ENCODE measurements around the gene XRCC3.
"Not testable (repeated sequence)": the region's sequence is repeated elsewhere in the genome, so short reads cannot be mapped to it uniquely, and the experiment has no call there.

The XRCC3 gene

GRCh38 chr14:103657471-103657870 lies 57.8 kb downstream of the XRCC3 start:
- peak; percentile 30 for DNase-seq (ENCODE audit: low read depth)
- no peak for TF ChIP-seq MYC (IDR thresholded peaks at IDR 0.05; ENCODE audit: low read depth, low read length)
- no peak for TF ChIP-seq MAX (IDR thresholded peaks at IDR 0.05; ENCODE audit: low read depth, low read length)
- TF ChIP-seq POLR2A (IDR thresholded peaks at IDR 0.05; ENCODE audit: extremely low read depth, insufficient read length) = no peak
- no peak for TF ChIP-seq CTCF (IDR thresholded peaks at IDR 0.05; ENCODE audit: low read depth, low read length)
- no peak overlapping the region for H3K4me3 ChIP-seq (ENCODE audit: low read depth, low read length)

GRCh38 chr14:103656756-103657133 lies 58.5 kb downstream of the XRCC3 start:
- no peak overlapping the region for H3K4me3 ChIP-seq (ENCODE audit: low read depth, low read length)
- DNase-seq (ENCODE audit: low read depth) = no peak
- no peak for TF ChIP-seq CTCF (IDR thresholded peaks at IDR 0.05; ENCODE audit: low read depth, low read length)
- TF ChIP-seq MAX (IDR thresholded peaks at IDR 0.05; ENCODE audit: low read depth, low read length) = no peak
- TF ChIP-seq POLR2A (IDR thresholded peaks at IDR 0.05; ENCODE audit: extremely low read depth, insufficient read length) = no peak
- no peak for TF ChIP-seq MYC (IDR thresholded peaks at IDR 0.05; ENCODE audit: low read depth, low read length)

GRCh38 chr14:103656031-103656755 lies 59.1 kb downstream of the XRCC3 start:
- TF ChIP-seq POLR2A (IDR thresholded peaks at IDR 0.05; ENCODE audit: extremely low read depth, insufficient read length) = no peak
- TF ChIP-seq MAX (IDR thresholded peaks at IDR 0.05; ENCODE audit: low read depth, low read length) = no peak
- TF ChIP-seq MYC (IDR thresholded peaks at IDR 0.05; ENCODE audit: low read depth, low read length) = no peak
- no peak for DNase-seq (ENCODE audit: low read depth)
- H3K4me3 ChIP-seq (ENCODE audit: low read depth, low read length) = no peak overlapping the region

GRCh38 chr14:103654619-103655018 lies 60.6 kb downstream of the XRCC3 start:
- no peak for TF ChIP-seq CTCF (IDR thresholded peaks at IDR 0.05; ENCODE audit: low read depth, low read length)
- TF ChIP-seq MYC (IDR thresholded peaks at IDR 0.05; ENCODE audit: low read depth, low read length) = no peak
- no peak for TF ChIP-seq MAX (IDR thresholded peaks at IDR 0.05; ENCODE audit: low read depth, low read length)
- TF ChIP-seq POLR2A (IDR thresholded peaks at IDR 0.05; ENCODE audit: extremely low read depth, insufficient read length) = no peak
- DNase-seq (ENCODE audit: low read depth) = no peak
- no peak overlapping the region for H3K4me3 ChIP-seq (ENCODE audit: low read depth, low read length)

GRCh38 chr14:103653805-103654204 lies 61.4 kb downstream of the XRCC3 start:
- DNase-seq (ENCODE audit: low read depth) = no peak
- no peak overlapping the region for H3K4me3 ChIP-seq (ENCODE audit: low read depth, low read length)
- no peak for TF ChIP-seq MAX (IDR thresholded peaks at IDR 0.05; ENCODE audit: low read depth, low read length)
- TF ChIP-seq POLR2A (IDR thresholded peaks at IDR 0.05; ENCODE audit: extremely low read depth, insufficient read length) = no peak
- no peak for TF ChIP-seq MYC (IDR thresholded peaks at IDR 0.05; ENCODE audit: low read depth, low read length)
- TF ChIP-seq CTCF (IDR thresholded peaks at IDR 0.05; ENCODE audit: low read depth, low read length) = no peak

GRCh38 chr14:103653336-103653735 lies 61.9 kb downstream of the XRCC3 start:
- H3K4me3 ChIP-seq (ENCODE audit: low read depth, low read length); DNase-seq (ENCODE audit: low read depth): not testable (repeated sequence)

GRCh38 chr14:103652806-103653205 lies 62.4 kb downstream of the XRCC3 start:
- DNase-seq (ENCODE audit: low read depth) = no peak
- no peak overlapping the region for H3K4me3 ChIP-seq (ENCODE audit: low read depth, low read length)
- TF ChIP-seq MAX (IDR thresholded peaks at IDR 0.05; ENCODE audit: low read depth, low read length) (no peak), POLR2A (IDR thresholded peaks at IDR 0.05; ENCODE audit: extremely low read depth, insufficient read length) (no peak), CTCF (IDR thresholded peaks at IDR 0.05; ENCODE audit: low read depth, low read length) (no peak), MYC (IDR thresholded peaks at IDR 0.05; ENCODE audit: low read depth, low read length) (no peak)

Measured in NB4 (cell line).